ENCODE data around the gene PSORS1C2. TPM values are rescaled to one million over a fixed set of nuclear protein-coding genes. Genes with fewer than 3 reads are reported as not detected.

The PSORS1C2 gene
- total RNA-seq, 4 donors from 2014 or later: 0.91 TPM; not detected in 3

- no peak overlapping the region for H3K27ac ChIP-seq
- TF ChIP-seq POLR2A (IDR thresholded peaks at IDR 0.05) (no peak), CTCF (IDR thresholded peaks at IDR 0.05) (no peak)
- H3K27me3 ChIP-seq: no peaks in the 10 kb centered on the region
- H3K4me1 ChIP-seq: peaks cover 10 to 37% (median 16%) of the 10 kb centered on the region in 3 donors
- DNase-seq: no peak
- no peak overlapping the region for H3K4me3 ChIP-seq
- intact Hi-C loops (cut with DNase I): no loop called here
- WGBS, 2 donors: 80 to 93% methylated on average over 4 to 13 of the region's 19 CpGs
- no peaks in the 10 kb centered on the region for H3K9me3 ChIP-seq
- H3K36me3 ChIP-seq: peaks cover 0 to 48% (median 0%) of the 10 kb centered on the region in 3 donors
Observed at GRCh38 chr6:31161216-31162126, 22.6 kb upstream of the PSORS1C2 start.

GRCh38 chr6:31158863-31159855 is 20.3 kb upstream of the PSORS1C2 start:
- TF ChIP-seq CTCF (IDR thresholded peaks at IDR 0.05) (no peak), POLR2A (IDR thresholded peaks at IDR 0.05) (peak in 1 of 4 donors; percentile 0)

GRCh38 chr6:31158140-31158862 is 19.4 kb upstream of the PSORS1C2 start, which contains the start of gene TCF19:
Gene TCF19 (plus strand): TSS chr6:31158589. CDS start chr6:31159470, 881 bp downstream.
- WGBS, 2 donors: 0 to 4% methylated on average over 10 to 46 of the region's 65 CpGs
- DNase-seq: peak; percentile 86

More at GRCh38 chr6:31158863-31159855, 20.3 kb upstream of the PSORS1C2 start:
- H3K36me3 ChIP-seq: peaks cover 4 to 48% (median 4%) of the 10 kb centered on the region in 3 donors
- peak overlapping the region; percentile 71 to 91 (median 86) for H3K27ac ChIP-seq
- H3K4me1 ChIP-seq: peaks cover 10 to 40% (median 16%) of the 10 kb centered on the region in 3 donors
- H3K9me3 ChIP-seq: no peaks in the 10 kb centered on the region
- WGBS, 2 donors: 2 to 3% methylated on average over 18 to 22 of the region's 35 CpGs
- H3K27me3 ChIP-seq: no peaks in the 10 kb centered on the region
- intact Hi-C loops (cut with DNase I): no loop called here
- DNase-seq: no peak
- H3K4me3 ChIP-seq: peak overlapping the region; percentile 58 to 86 (median 75)

More at GRCh38 chr6:31158140-31158862, 19.4 kb upstream of the PSORS1C2 start, which contains the start of gene TCF19:
- H3K27ac ChIP-seq: peak within 1 kb of the TSS; percentile 85 to 91 (median 86)
- peaks cover 10 to 40% (median 16%) of the 10 kb centered on the region in 3 donors for H3K4me1 ChIP-seq
- TF ChIP-seq CTCF (IDR thresholded peaks at IDR 0.05): peak in 1 of 6 experiments; percentile 6
- peak in 2 of 4 donors; percentile 10 to 16 for TF ChIP-seq POLR2A (IDR thresholded peaks at IDR 0.05)
- H3K36me3 ChIP-seq: peaks cover 4 to 50% (median 12%) of the 10 kb centered on the region in 3 donors
- intact Hi-C loops (cut with DNase I): no loop called here
- no peaks in the 10 kb centered on the region for H3K9me3 ChIP-seq
- no peaks in the 10 kb centered on the region for H3K27me3 ChIP-seq
- H3K4me3 ChIP-seq: peak within 1 kb of the TSS; percentile 58 to 86 (median 75)
